GM19467 (cell line): Measurements from ENCODE around the gene MSH2.

Experiments
- ATAC-seq: cut with Tn5 transposase; IDR thresholded peaks from one replicate; pipeline ENCODE4 v1.9.1; 2021; ENCODE audit warnings: mild to moderate bottlenecking, moderate library complexity; ENCODE audit not compliant: unreplicated experiment

Gene MSH2

DNA sequence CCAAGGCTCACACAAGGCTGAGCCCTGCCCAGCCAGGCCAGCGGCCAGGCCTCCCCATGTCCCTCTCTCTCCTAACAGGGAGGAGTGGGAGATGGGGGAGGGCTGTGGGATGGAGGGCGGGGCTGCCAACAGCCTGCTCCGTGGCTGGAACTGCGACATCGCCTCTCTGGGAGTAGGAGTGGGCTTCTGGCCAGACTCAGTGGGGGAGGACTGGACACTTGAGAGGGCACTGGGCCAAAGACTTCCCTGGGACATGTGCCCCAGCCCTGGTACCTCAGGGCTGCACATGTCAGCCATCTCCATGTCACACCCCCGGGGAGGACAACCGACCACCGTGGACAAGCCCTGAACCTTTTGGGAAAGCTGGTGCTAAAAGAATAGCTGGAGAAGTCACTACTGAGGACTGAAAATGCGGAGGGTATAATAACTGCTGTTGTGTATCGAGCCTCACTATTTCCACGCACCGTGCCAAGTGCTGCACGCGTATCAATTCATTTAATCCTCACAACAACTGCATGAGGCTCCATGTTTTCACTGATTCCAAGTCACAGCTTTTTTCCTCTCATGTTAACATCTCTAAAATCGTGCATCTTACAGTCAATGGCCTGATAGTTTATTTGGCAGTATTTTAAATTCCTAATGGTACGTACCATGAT is 127.3 kb downstream of the MSH2 start:
- no peak for ATAC-seq

DNA sequence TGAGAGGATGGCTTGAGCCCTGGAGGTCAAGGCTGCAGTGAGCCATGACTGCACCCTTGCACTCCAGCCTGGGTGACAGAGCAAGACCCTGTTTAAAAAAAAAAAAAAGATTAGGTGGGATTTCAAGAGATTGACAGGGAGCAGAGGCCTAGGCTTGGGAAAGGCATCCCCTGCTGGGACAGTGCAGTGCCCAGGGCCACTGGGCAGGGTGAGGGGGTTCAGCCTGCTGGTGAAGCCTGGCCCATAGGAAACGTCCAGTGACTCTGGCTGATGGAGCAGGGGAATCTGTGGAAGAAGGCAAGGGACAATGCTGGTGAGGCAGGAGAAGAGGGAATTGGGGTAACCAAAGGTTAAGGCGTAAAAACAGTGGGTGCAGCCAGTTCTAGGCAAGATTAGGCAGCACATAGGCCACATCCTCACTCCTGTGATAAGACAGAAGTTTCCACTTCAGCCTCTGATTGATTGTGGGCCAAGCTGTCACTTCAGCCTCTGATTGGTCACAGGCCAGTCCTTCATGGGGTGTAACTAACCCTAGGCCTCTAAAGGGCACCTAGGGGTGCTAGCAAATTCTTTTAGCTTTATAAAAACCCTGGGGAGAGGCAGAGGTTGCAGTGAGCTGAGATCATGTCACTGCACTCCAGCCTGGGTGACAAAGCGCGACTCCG is 128.6 kb downstream of the MSH2 start:
- no peak for ATAC-seq
